GM06990 (cell line): Measurements from ENCODE around the gene USP10.

Experiments used
- DNase-seq: peaks from one replicate; pipeline ENCODE4 v3.0.0-alpha.2; 2011; ENCODE audit not compliant: insufficient read length; ENCODE audit errors: extremely low read depth
- H3K27me3 ChIP-seq: replicated peaks from 2 replicates; pipeline ENCODE4 v1.6.0; 2011; ENCODE audit warnings: low read length; ENCODE audit not compliant: control insufficient read depth, insufficient read depth
- H3K36me3 ChIP-seq: 2 replicates; pipeline ENCODE4 v1.5.1; 2011; ENCODE audit warnings: low read length; ENCODE audit not compliant: control insufficient read depth, insufficient read depth
- H3K4me3 ChIP-seq: replicated peaks from 2 replicates; pipeline ENCODE4 v1.5.1; 2011; ENCODE audit warnings: low read depth, mild to moderate bottlenecking, control low read depth, low read length
- TF ChIP-seq, protein P1 (sequence below): IDR thresholded peaks from 2 replicates; pipeline ENCODE4 v1.5.1; 2011; ENCODE audit warnings: low read length, control low read depth, mild to moderate bottlenecking, inconsistent platforms; ENCODE audit not compliant: insufficient read depth, poor library complexity, severe bottlenecking

Gene USP10

GRCh38 chr16:84753412-84754326 lies 53.9 kb downstream of the USP10 start:
- no peak for DNase-seq

GRCh38 chr16:84754353-84754856 lies 54.6 kb downstream of the USP10 start:
- no peaks in the 10 kb centered on the region for H3K27me3 ChIP-seq
- H3K4me3 ChIP-seq, result peak overlapping the region; percentile 24; the same call in 1 of the 2 replicates
- peak; percentile 31 for DNase-seq
- peaks cover 11% of the 10 kb centered on the region for H3K36me3 ChIP-seq
- TF ChIP-seq, protein P1, sequence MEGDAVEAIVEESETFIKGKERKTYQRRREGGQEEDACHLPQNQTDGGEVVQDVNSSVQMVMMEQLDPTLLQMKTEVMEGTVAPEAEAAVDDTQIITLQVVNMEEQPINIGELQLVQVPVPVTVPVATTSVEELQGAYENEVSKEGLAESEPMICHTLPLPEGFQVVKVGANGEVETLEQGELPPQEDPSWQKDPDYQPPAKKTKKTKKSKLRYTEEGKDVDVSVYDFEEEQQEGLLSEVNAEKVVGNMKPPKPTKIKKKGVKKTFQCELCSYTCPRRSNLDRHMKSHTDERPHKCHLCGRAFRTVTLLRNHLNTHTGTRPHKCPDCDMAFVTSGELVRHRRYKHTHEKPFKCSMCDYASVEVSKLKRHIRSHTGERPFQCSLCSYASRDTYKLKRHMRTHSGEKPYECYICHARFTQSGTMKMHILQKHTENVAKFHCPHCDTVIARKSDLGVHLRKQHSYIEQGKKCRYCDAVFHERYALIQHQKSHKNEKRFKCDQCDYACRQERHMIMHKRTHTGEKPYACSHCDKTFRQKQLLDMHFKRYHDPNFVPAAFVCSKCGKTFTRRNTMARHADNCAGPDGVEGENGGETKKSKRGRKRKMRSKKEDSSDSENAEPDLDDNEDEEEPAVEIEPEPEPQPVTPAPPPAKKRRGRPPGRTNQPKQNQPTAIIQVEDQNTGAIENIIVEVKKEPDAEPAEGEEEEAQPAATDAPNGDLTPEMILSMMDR, result peak; percentile 69

More at GRCh38 chr16:84753412-84754326, 53.9 kb downstream of the USP10 start:
- Histone ChIP-seq H3K27me3 (no peaks in the 10 kb centered on the region), H3K4me3 (no peak overlapping the region), H3K36me3 (peaks cover 7% of the 10 kb centered on the region)
- TF ChIP-seq, protein P1, result no peak

DNA sequence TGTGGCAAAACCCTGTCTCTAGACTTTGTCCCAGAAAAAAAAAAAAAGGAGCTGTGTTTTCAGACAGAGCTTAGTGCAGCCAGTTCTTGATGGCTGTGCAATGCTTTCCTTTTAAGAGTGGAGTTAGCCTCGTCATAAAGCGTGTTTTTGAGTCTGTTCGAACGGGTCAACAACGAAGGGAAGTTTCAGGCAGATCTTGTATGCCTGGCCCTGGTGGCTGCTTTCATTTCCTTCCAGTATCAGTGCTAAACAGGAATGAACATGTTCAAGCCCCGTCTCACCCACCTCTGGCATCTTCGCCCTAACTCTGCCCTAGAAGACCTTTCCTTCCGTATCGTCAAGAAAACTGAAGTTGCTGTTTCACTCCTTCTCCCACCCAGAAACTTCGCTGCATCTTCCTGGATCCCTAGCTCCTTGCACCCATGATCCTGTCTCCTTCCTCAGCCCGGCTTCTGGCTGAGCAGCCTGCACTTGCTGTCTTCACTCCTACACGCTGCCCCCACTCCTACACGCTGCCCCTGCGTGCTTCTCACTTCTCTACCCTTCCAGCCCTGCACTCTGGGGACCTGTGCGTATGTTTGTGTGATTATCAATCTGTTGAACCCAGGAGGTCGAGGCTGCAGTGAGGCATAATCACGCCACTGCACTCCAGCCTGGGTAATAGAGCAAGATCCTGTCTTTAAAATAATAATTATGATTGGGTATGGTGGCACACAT lies 55.3 kb downstream of the USP10 start:
- no peak for DNase-seq
- H3K36me3 ChIP-seq, result peaks cover 12% of the 10 kb centered on the region
- H3K27me3 ChIP-seq, result no peaks in the 10 kb centered on the region
- TF ChIP-seq, protein P1, result no peak
- no peak overlapping the region for H3K4me3 ChIP-seq

DNA sequence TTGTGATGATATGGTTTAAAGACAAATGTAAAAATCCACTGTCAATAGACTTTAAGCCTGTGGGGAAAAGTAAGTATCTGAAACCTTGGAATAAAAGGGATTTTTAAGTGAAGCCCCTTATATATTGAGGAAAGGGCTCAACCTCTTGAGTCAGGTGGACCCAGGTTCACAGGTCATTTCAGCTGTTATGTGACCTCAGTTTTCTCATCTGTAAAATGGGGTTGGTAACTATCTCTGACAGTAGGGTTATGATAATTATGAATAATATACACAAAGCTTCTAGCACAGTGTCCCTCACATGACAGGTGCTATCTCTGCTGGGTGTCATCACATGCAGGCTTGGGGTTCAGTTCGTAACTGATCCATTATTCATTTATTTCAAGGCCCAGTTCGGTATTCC lies 57.0 kb downstream of the USP10 start:
- TF ChIP-seq, protein P1, result no peak
- DNase-seq, result no peak
- peaks cover 25% of the 10 kb centered on the region for H3K36me3 ChIP-seq
- H3K4me3 ChIP-seq, result no peak overlapping the region
- no peaks in the 10 kb centered on the region for H3K27me3 ChIP-seq

DNA sequence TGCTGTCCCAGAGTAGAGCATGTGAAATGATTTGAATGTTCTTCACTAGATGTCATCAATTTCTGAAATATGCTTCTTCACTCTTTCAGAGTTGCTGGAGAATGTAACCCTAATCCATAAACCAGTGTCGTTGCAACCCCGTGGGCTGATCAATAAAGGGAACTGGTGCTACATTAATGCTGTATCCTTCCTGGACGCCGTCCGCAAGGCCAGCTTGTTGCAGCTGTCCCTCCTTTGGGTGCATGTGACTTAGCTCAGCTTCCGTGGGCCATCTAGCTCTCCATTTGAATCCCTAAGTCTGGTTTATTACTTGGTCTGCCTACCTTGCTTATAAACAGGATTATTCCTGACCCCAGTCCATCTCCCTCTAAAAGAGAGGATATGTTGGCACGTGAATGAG lies 58.8 kb downstream of the USP10 start:
- Histone ChIP-seq H3K4me3 (no peak overlapping the region), H3K36me3 (peaks cover 29% of the 10 kb centered on the region), H3K27me3 (no peaks in the 10 kb centered on the region)
- TF ChIP-seq, protein P1, result no peak
- no peak for DNase-seq
